ENCODE measurements around the gene CEP63.

- TF ChIP-seq CTCF (IDR thresholded peaks at IDR 0.05): no peak
- TF ChIP-seq POLR2A (IDR thresholded peaks at IDR 0.05): no peak
Measured at GRCh38 chr3:134446800-134447199, 39.1 kb upstream of the CEP63 start.
